ENCODE results near the gene ZSCAN20. TPM values are rescaled to one million over a fixed set of nuclear protein-coding genes. Genes with fewer than 3 reads are reported as not detected.

ZSCAN20 gene
- polyA plus RNA-seq, 6 donors from 2014 or later, result 0.16 to 2.9 (median 0.69) TPM

DNA sequence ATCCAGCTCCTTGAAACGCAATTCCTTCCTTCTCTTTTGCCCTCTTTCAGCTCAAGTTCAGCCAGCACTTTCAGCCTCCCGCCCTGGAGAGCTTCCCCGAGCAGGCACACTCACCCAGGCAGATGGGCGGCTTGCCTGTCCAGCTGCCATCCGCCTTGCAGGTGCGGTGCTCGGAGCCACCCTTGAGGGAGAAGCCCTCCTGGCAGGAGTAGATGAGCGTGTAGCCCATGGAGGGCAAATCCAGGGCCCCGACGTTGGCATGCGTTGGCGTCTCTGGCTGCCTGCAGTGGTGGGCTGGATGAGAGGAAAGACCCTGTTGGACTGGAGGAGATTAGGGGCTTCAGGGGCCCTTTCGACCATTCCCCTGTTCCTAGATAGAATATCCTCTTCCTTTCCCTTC lies 60.5 kb downstream of the ZSCAN20 start:
- ATAC-seq (ENCODE audit: low read depth in 2 of 2) (no peak), DNase-seq (no peak)
- peaks cover 0 to 5% (median 5%) of the 10 kb centered on the region in 7 donors for H3K9me3 Mint-ChIP-seq
- H3K4me3 Mint-ChIP-seq, result no peak overlapping the region
- peaks cover 23 to 42% (median 28%) of the 10 kb centered on the region in 3 donors for H3K27me3 Mint-ChIP-seq
- H3K36me3 Mint-ChIP-seq, result no peaks in the 10 kb centered on the region
- H3K4me1 Mint-ChIP-seq, result no peaks in the 10 kb centered on the region
- H3K27ac Mint-ChIP-seq, result no peak overlapping the region

DNA sequence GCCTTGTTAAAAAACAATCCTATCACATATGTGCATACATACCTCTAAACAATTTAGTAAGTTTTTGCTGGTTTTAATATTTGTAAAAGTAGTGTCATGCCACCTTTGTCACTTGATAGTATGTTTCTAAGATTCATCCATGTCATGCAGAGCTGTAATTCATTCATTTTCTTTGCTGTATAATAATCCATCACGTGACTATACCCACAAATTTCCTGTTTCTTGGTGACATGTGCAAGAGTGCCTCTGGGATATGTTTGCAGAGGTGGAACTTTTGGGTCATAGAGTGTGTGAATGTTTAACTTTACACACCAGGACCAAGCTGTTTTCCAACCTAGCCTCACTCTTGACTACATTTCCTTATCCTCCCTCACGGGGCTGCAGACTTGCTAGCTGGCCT lies 62.9 kb downstream of the ZSCAN20 start:
- Mint-ChIP-seq H3K27me3 (peaks cover 14 to 33% (median 23%) of the 10 kb centered on the region in 3 donors), H3K27ac (no peak overlapping the region), H3K9me3 (peaks cover 0 to 5% (median 4%) of the 10 kb centered on the region in 7 donors), H3K4me1 (no peaks in the 10 kb centered on the region), H3K36me3 (no peaks in the 10 kb centered on the region), H3K4me3 (no peak overlapping the region)
- no peak for ATAC-seq (ENCODE audit: low read depth in 2 of 2)
- no peak for DNase-seq

DNA sequence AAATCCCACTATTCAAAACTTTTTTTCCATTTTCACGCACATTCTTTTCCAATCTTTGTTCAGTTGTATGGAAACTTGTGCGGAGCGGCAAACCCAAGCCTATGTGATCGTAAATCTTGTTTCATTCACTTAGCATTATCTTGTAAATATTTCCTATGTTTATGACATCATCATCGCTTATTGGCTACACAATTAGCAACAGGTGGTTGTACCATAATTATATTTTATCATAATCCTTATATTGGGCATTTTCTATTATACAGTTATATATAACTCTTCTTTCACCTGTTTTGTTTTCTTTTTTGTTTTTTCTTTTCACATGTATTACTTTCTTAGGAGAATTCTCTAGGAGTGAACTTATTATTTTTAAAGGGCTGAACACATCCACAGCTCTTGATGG lies 65.4 kb downstream of the ZSCAN20 start:
- DNase-seq, result no peak
- Mint-ChIP-seq H3K9me3 (peaks cover 0 to 5% (median 0%) of the 10 kb centered on the region in 7 donors), H3K36me3 (no peaks in the 10 kb centered on the region), H3K4me1 (no peaks in the 10 kb centered on the region), H3K4me3 (no peak overlapping the region), H3K27me3 (peaks cover 17 to 30% (median 21%) of the 10 kb centered on the region in 3 donors), H3K27ac (no peak overlapping the region)
- ATAC-seq (ENCODE audit: low read depth in 2 of 2), result no peak

GRCh38 chr1:33541966-33542365 lies 69.5 kb downstream of the ZSCAN20 start:
- H3K27ac Mint-ChIP-seq, result no peak overlapping the region
- H3K4me1 Mint-ChIP-seq, result no peaks in the 10 kb centered on the region
- peaks cover 11 to 33% (median 22%) of the 10 kb centered on the region in 3 donors for H3K27me3 Mint-ChIP-seq
- H3K9me3 Mint-ChIP-seq, result peaks cover 0 to 1% (median 0%) of the 10 kb centered on the region in 7 donors
- ATAC-seq (ENCODE audit: low read depth in 2 of 2) (no peak), DNase-seq (no peak)
- no peaks in the 10 kb centered on the region for H3K36me3 Mint-ChIP-seq
- no peak overlapping the region for H3K4me3 Mint-ChIP-seq

Other genes with a start within 250 kb of the ZSCAN20 start
- 10 to 100 TPM in 5 of 6 donors, 1 to 10 TPM in 1; 10.0 to 25.5 (median 12.7) TPM for gene ZNF362, start 216.2 kb upstream of the ZSCAN20 start, polyA plus RNA-seq (ENCODE audit: low read depth in 6 of 6)
- not detected for gene A3GALT2, start 151.5 kb upstream of the ZSCAN20 start, polyA plus RNA-seq (ENCODE audit: low read depth in 6 of 6)
- gene PHC2, start 41.5 kb upstream of the ZSCAN20 start, polyA plus RNA-seq (ENCODE audit: low read depth in 6 of 6), result 10 to 100 TPM; 13.0 to 30.6 (median 20.3) TPM